Mucosa of rectum (tissue), 2 donors: Measurements from ENCODE around the gene SIN3A.
"Not testable (repeated sequence)": the region's sequence is repeated elsewhere in the genome, so short reads cannot be mapped to it uniquely, and the experiment has no call there.

ENCODE experiments used
- H3K27ac ChIP-seq, 2 donors: one replicate each; pipeline ENCODE4 v1.7.0; 2013; ENCODE audit warnings: inconsistent platforms in 2 of 2, low read depth in 2 of 2, low read length in 2 of 2
- H3K27me3 ChIP-seq, 2 donors: one replicate each; pipeline ENCODE4 v1.7.0; 2013; ENCODE audit warnings: low read length in 2 of 2; ENCODE audit not compliant: control insufficient read depth in 2 of 2, insufficient read depth in 2 of 2
- H3K36me3 ChIP-seq, 2 donors: one replicate each; pipeline ENCODE4 v1.7.0; 2013; ENCODE audit warnings: low read length in 2 of 2; ENCODE audit not compliant: control insufficient read depth in 2 of 2, insufficient read depth in 2 of 2
- H3K4me1 ChIP-seq, 2 donors: one replicate each; pipeline ENCODE4 v1.7.0; 2013; ENCODE audit warnings: low read length in 2 of 2, mild to moderate bottlenecking in 1 of 2; ENCODE audit not compliant: control insufficient read depth in 2 of 2, insufficient read depth in 2 of 2
- H3K4me3 ChIP-seq, 2 donors: one replicate each; pipeline ENCODE4 v1.7.0; 2013; ENCODE audit warnings: low read length in 2 of 2
- H3K9ac ChIP-seq, 2 donors: one replicate each; pipeline ENCODE4 v1.7.0; 2013; ENCODE audit warnings: low read length in 2 of 2, low read depth in 1 of 2, mild to moderate bottlenecking in 1 of 2
- H3K9me3 ChIP-seq, 2 donors: one replicate each; pipeline ENCODE4 v1.7.0; 2013; ENCODE audit warnings: low read length in 2 of 2; ENCODE audit not compliant: control insufficient read depth in 2 of 2
- donor health status: healthy.
- donor health status: Normal muscosa, but diverticular disease.

SIN3A gene

GRCh38 chr15:75338661-75339240 is 112.7 kb downstream of the SIN3A start:
- Histone ChIP-seq H3K9ac (no peak overlapping the region), H3K4me3 (no peak overlapping the region), H3K27me3 (no peaks in the 10 kb centered on the region), H3K27ac (no peak overlapping the region), H3K36me3 (peaks cover 0 to 15% of the 10 kb centered on the region in 2 donors), H3K9me3 (no peaks in the 10 kb centered on the region), H3K4me1 (peaks cover 8 to 15% of the 10 kb centered on the region in 2 donors)

- Histone ChIP-seq H3K4me3 (peak within 1 kb of the TSS; percentile 73 to 85), H3K27ac (peak within 1 kb of the TSS in 1 of 2 donors; percentile 9), H3K9ac (peak within 1 kb of the TSS; percentile 73 to 75), H3K36me3 (peaks cover 0 to 9% of the 10 kb centered on the region in 2 donors), H3K9me3 (no peaks in the 10 kb centered on the region), H3K27me3 (no peaks in the 10 kb centered on the region), H3K4me1 (peaks cover 8 to 15% of the 10 kb centered on the region in 2 donors)
Observed at GRCh38 chr15:75335705-75336355, 115.7 kb downstream of the SIN3A start, which contains the start of gene COMMD4. TSS of gene COMMD4 (plus strand) at chr15:75336063. CDS start at chr15:75336090, 27 bp downstream.

- Histone ChIP-seq H3K27me3 (no peaks in the 10 kb centered on the region), H3K27ac (no peak overlapping the region), H3K36me3 (peaks cover 0 to 9% of the 10 kb centered on the region in 2 donors), H3K9ac (peak overlapping the region; percentile 73 to 75), H3K9me3 (no peaks in the 10 kb centered on the region), H3K4me3 (peak overlapping the region; percentile 73 to 85), H3K4me1 (peaks cover 8 to 15% of the 10 kb centered on the region in 2 donors)
Observed at GRCh38 chr15:75335313-75335704, 116.2 kb downstream of the SIN3A start.

GRCh38 chr15:75333654-75334419 is 117.7 kb downstream of the SIN3A start:
- peaks cover 8 to 15% of the 10 kb centered on the region in 2 donors for H3K4me1 ChIP-seq
- not testable (repeated sequence) for H3K36me3 ChIP-seq, H3K9ac ChIP-seq, H3K27ac ChIP-seq, H3K27me3 ChIP-seq, H3K4me3 ChIP-seq, H3K9me3 ChIP-seq

GRCh38 chr15:75332093-75332492 is 119.4 kb downstream of the SIN3A start:
- H3K4me1 ChIP-seq = peaks cover 8 to 15% of the 10 kb centered on the region in 2 donors
- not testable (repeated sequence) for H3K4me3 ChIP-seq, H3K27ac ChIP-seq, H3K9me3 ChIP-seq, H3K36me3 ChIP-seq, H3K27me3 ChIP-seq, H3K9ac ChIP-seq

- Histone ChIP-seq H3K27ac (no peak overlapping the region), H3K4me1 (no peaks in the 10 kb centered on the region), H3K27me3 (no peaks in the 10 kb centered on the region), H3K9me3 (no peaks in the 10 kb centered on the region), H3K36me3 (no peaks in the 10 kb centered on the region), H3K9ac (no peak overlapping the region), H3K4me3 (no peak overlapping the region)
Observed at GRCh38 chr15:75329571-75329970, 121.9 kb downstream of the SIN3A start.

- H3K4me1 ChIP-seq = peaks cover 0 to under 1% of the 10 kb centered on the region in 2 donors
- H3K36me3 ChIP-seq = no peaks in the 10 kb centered on the region
- no peaks in the 10 kb centered on the region for H3K9me3 ChIP-seq
- H3K27me3 ChIP-seq = no peaks in the 10 kb centered on the region
- no peak overlapping the region for H3K4me3 ChIP-seq
- H3K9ac ChIP-seq = no peak overlapping the region
- no peak overlapping the region for H3K27ac ChIP-seq
Observed at GRCh38 chr15:75328493-75329314, 122.8 kb downstream of the SIN3A start.

GRCh38 chr15:75327491-75327890 is 124.0 kb downstream of the SIN3A start:
- Histone ChIP-seq H3K4me1 (peaks cover 0 to 7% of the 10 kb centered on the region in 2 donors), H3K4me3 (no peak overlapping the region), H3K36me3 (no peaks in the 10 kb centered on the region), H3K9me3 (no peaks in the 10 kb centered on the region), H3K9ac (no peak overlapping the region), H3K27ac (no peak overlapping the region), H3K27me3 (no peaks in the 10 kb centered on the region)

GRCh38 chr15:75327005-75327404 is 124.5 kb downstream of the SIN3A start:
- no peaks in the 10 kb centered on the region for H3K9me3 ChIP-seq
- H3K9ac ChIP-seq = no peak overlapping the region
- no peak overlapping the region for H3K27ac ChIP-seq
- peaks cover 0 to 7% of the 10 kb centered on the region in 2 donors for H3K4me1 ChIP-seq
- H3K36me3 ChIP-seq = no peaks in the 10 kb centered on the region
- H3K4me3 ChIP-seq = no peak overlapping the region
- no peaks in the 10 kb centered on the region for H3K27me3 ChIP-seq
